Activated CD8-positive, alpha-beta memory T cell treated with anti-CD3 and anti-CD28 coated beads, Interleukin-2, amount 10 ng/mL, durations not matched to agents 7 days and 5 days (primary cell): ENCODE data around the gene ZCWPW1. TPM values are rescaled to one million over a fixed set of nuclear protein-coding genes. Genes with fewer than 3 reads are reported as not detected.

Experiments
- ATAC-seq: fragments of 150-1000 bp; cut with Tn5 transposase; one replicate; pipeline ENCODE4 v1.10.0; 2021; ENCODE audit warnings: moderate library complexity
- CTCF ChIA-PET: fragments of 350-600 bp; sonication (Branson Sonifier 250); formaldehyde crosslinking; loops from one replicate; lab custom pipeline; 2021; ENCODE audit warnings: antibody characterized with exemption; lab: Charles Lee
- DNase-seq: peaks from one replicate; pipeline ENCODE4 v3.0.0-alpha.2; 2020
- H3K27ac Mint-ChIP-seq: one replicate; pipeline ENCODE4 v1.8.0; 2021; ENCODE audit warnings: mild to moderate bottlenecking, mixed read lengths
- H3K27me3 Mint-ChIP-seq: one replicate; pipeline ENCODE4 v1.8.0; 2021; ENCODE audit warnings: mixed read lengths
- H3K36me3 Mint-ChIP-seq: one replicate; pipeline ENCODE4 v1.8.0; 2021; ENCODE audit warnings: mild to moderate bottlenecking, mixed read lengths
- H3K4me1 Mint-ChIP-seq: one replicate; pipeline ENCODE4 v1.8.0; 2021; ENCODE audit warnings: mixed read lengths
- H3K4me3 Mint-ChIP-seq: one replicate; pipeline ENCODE4 v1.8.0; 2021; ENCODE audit warnings: mild to moderate bottlenecking, moderate library complexity, mixed read lengths
- H3K9me3 Mint-ChIP-seq: one replicate; pipeline ENCODE4 v1.8.0; 2022; ENCODE audit warnings: low read depth, mixed read lengths
- total RNA-seq, 2 experiments: library from RNA; stranded (reverse); gene quantifications; one replicate each; pipeline ENCODE4 v1.2.3, GENCODE V29; 2021

ZCWPW1 gene
- total RNA-seq, 2 experiments from 2014 or later, result 2.6 to 3.3 TPM

DNA sequence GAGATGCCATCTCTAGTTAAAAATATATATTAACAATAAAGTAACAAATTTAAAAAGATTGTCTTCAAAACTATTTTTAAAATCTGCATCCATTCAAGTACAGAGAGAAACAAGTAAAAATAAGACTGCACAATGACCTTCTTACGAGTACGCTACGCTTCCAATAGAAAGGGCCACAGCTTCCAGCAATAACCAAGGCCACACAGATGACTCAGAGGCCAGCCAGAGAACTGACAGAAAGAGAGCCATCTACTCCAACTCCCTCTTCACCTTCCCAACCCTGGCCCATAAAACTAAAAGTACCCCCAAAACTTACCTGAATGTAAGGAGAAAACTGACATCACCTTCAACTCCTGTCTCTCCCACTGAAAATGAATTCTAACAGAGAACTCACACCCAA is 28.5 kb downstream of the ZCWPW1 start:
- Mint-ChIP-seq H3K4me1 (peaks cover 21% of the 10 kb centered on the region), H3K9me3 (no peaks in the 10 kb centered on the region), H3K4me3 (no peak overlapping the region), H3K36me3 (no peaks in the 10 kb centered on the region), H3K27me3 (peaks cover 20% of the 10 kb centered on the region), H3K27ac (no peak overlapping the region)
- ATAC-seq (no peak), DNase-seq (no peak)
- CTCF ChIA-PET, result interaction anchor here (1.1 to 4.9 kb wide), 2 partner anchors 7 to 13 kb away, joined by 3 to 24 read pairs; no protein-coding TSS in a partner anchor

DNA sequence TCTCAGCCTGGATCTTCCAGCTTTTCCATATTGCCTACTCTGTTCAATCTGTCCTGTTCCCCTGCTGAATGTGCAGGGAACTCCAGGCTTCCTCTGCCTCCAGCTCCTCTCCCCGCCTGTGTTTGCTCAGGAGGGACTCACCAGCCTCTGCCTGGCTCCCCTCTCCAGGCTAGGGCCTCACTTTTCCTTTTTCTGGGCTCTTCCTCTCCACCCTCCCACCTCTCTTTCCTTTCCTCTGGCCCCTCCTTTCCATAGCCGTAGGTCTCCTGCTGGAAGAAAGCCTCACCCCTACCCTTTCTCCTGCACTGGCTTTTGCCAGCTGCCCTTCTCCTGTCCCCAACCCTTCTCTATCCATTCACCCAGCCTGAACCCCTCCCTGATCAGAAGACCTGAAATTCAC is 30.3 kb downstream of the ZCWPW1 start:
- no peak for ATAC-seq
- DNase-seq, result no peak
- Mint-ChIP-seq H3K27me3 (peaks cover 25% of the 10 kb centered on the region), H3K4me1 (peaks cover 21% of the 10 kb centered on the region), H3K4me3 (no peak overlapping the region), H3K27ac (no peak overlapping the region), H3K9me3 (no peaks in the 10 kb centered on the region), H3K36me3 (no peaks in the 10 kb centered on the region)
- CTCF ChIA-PET, result interaction anchor here (0.7 to 4.9 kb wide), 2 partner anchors 9 to 20 kb away, joined by 3 to 24 read pairs; no protein-coding TSS in a partner anchor

DNA sequence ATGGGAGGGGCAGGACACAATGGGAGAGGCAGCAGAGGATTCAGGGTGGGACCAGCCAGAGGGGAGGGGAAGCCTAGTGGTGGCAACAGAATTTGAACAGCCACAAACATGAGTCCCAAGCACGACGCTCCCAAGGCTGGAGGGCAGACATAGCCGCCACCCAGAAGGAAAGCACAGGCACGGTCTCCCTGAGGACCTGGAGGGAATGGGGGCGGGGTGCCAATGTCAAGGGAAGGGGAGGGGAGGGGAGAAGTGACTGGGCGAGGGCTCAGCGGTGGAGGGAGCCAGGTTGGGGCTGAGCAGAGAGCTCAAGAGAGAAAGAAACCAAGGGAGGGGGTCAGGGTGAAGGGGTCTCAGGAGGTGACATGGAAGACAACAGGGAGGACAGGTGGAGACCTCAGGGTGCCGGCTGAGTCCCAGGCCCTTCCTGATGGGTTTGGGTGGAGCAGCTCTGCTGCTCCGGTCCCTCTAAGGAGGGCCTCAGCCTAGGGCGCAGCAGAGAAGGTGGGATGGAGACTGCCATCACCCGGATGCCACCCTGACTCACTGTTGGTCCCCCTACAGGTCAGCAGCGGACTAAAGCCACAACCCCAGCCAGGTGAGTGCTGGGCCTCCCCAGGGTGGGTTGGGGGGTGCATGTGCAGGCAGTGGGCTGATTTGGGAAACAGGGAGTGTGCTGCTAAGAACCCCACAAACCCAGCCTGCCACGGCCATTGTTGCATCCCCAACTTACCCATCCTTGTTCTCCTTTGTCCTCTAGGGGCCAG is 31.0 kb downstream of the ZCWPW1 start:
- peaks cover 21% of the 10 kb centered on the region for H3K4me1 Mint-ChIP-seq
- no peaks in the 10 kb centered on the region for H3K9me3 Mint-ChIP-seq
- ATAC-seq (no peak), DNase-seq (peak; percentile 40)
- H3K4me3 Mint-ChIP-seq, result no peak overlapping the region
- H3K27me3 Mint-ChIP-seq, result peaks cover 28% of the 10 kb centered on the region
- peak overlapping the region; percentile 95 for H3K27ac Mint-ChIP-seq
- H3K36me3 Mint-ChIP-seq, result no peaks in the 10 kb centered on the region
- CTCF ChIA-PET, result interaction anchor here (0.7 to 4.9 kb wide), 6 partner anchors 9 to 50 kb away, joined by 3 to 24 read pairs (median 4); partner anchors contain the start of gene ZCWPW1

GRCh38 chr7:100396421-100396982 is 32.0 kb downstream of the ZCWPW1 start:
- DNase-seq, result peak; percentile 86
- Mint-ChIP-seq H3K27me3 (peaks cover 34% of the 10 kb centered on the region), H3K9me3 (no peaks in the 10 kb centered on the region), H3K27ac (peak overlapping the region; percentile 95), H3K4me3 (peak overlapping the region; percentile 50), H3K4me1 (peaks cover 21% of the 10 kb centered on the region), H3K36me3 (no peaks in the 10 kb centered on the region)
- peak; percentile 88 for ATAC-seq
- CTCF ChIA-PET, result interaction anchor here (1.1 to 4.9 kb wide), 5 partner anchors 10 to 51 kb away, joined by 3 to 24 read pairs (median 4); partner anchors contain the start of gene ZCWPW1

GRCh38 chr7:100394077-100394476 is 34.4 kb downstream of the ZCWPW1 start:
- H3K27ac Mint-ChIP-seq, result no peak overlapping the region
- CTCF ChIA-PET, result interaction anchor here (1.4 to 1.6 kb wide), 3 partner anchors 12 to 261 kb away, joined by 3 to 11 read pairs (median 4); no protein-coding TSS in a partner anchor
- ATAC-seq, result no peak
- no peaks in the 10 kb centered on the region for H3K9me3 Mint-ChIP-seq
- peaks cover 41% of the 10 kb centered on the region for H3K27me3 Mint-ChIP-seq
- peaks cover 21% of the 10 kb centered on the region for H3K4me1 Mint-ChIP-seq
- no peak overlapping the region for H3K4me3 Mint-ChIP-seq
- DNase-seq, result no peak
- no peaks in the 10 kb centered on the region for H3K36me3 Mint-ChIP-seq

- Mint-ChIP-seq H3K27me3 (peaks cover 40% of the 10 kb centered on the region), H3K4me1 (peaks cover 21% of the 10 kb centered on the region), H3K9me3 (no peaks in the 10 kb centered on the region), H3K27ac (no peak overlapping the region), H3K4me3 (no peak overlapping the region), H3K36me3 (no peaks in the 10 kb centered on the region)
- ATAC-seq (no peak), DNase-seq (no peak)
- CTCF ChIA-PET, result interaction anchor here (1.4 to 1.6 kb wide), 3 partner anchors 11 to 260 kb away, joined by 3 to 11 read pairs (median 4); no protein-coding TSS in a partner anchor
Measured at GRCh38 chr7:100393233-100393905, 35.1 kb downstream of the ZCWPW1 start.

DNA sequence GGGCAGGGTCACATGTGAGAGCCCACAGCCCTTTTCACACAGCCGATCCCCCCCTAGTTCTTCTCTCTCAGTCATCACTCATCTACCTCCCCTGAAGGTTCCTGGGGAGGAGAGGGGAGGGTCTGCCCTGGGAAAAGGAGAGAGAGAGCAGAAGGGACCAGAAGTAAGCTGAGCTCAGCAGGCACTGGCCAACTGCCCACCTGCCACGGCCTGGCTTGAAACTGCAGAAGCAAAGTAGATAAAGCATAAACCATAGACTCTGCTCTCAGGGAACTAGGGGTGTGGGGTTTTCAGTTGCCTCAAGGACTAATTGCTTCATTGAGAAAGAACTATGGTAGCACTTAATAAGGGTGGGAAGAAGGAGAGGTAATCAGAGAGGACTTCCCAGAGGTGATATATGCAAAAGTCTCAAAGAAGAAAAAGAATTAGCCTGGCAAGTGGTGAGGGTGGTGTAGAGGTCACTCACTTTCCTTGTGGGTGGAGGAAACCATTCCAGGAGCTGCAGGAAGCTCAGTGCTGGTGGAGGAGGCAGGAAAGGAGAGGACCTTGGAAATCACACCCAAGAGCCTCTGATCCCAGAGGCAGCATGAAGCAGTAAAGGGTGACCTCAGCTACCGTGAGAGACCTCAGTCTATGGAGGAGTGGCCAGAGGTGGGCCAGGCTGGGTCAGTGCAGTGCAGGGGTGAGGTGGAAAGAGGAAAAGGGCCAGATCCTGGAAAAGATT is 38.1 kb downstream of the ZCWPW1 start:
- no peak for DNase-seq
- no peak for ATAC-seq
- H3K4me1 Mint-ChIP-seq, result peaks cover under 1% of the 10 kb centered on the region
- H3K4me3 Mint-ChIP-seq, result no peak overlapping the region
- CTCF ChIA-PET, result interaction anchor here (0.9 to 3.3 kb wide), 3 partner anchors 13 to 17 kb away, joined by 3 to 9 read pairs (median 4); no protein-coding TSS in a partner anchor
- H3K36me3 Mint-ChIP-seq, result no peaks in the 10 kb centered on the region
- peak overlapping the region; percentile 2 for H3K27ac Mint-ChIP-seq
- peaks cover 41% of the 10 kb centered on the region for H3K27me3 Mint-ChIP-seq
- no peaks in the 10 kb centered on the region for H3K9me3 Mint-ChIP-seq

DNA sequence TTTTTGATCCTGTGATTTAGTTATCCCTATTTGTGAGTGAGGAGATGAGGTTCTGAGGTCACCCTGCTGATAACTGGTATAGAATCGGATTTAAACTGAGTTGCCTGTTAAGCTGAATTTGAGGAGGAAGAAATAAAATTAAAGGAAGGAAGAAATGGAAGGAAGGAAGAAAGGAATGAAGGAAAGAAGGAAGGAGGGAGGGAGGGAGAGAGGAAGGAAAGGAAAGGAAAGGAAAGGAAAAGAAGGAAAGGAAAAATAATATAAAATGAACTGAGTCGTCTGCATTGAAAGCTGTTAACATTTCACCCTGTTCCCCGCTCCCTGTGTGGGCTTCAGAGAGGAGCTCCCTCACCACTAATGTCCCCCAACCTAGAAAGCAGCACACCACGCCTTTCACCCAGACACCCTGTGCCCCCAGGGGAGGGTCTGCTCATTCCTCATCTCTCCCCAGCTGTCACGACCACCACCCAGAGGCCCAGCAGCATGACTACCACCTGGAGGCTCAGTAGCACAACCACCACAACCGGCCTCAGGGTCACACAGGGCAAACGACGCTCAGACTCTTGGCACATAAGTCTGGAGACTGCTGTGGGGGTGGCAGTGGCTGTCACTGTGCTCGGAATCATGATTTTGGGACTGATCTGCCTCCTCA is 38.9 kb downstream of the ZCWPW1 start:
- no peak for DNase-seq
- Mint-ChIP-seq H3K4me1 (peaks cover 5% of the 10 kb centered on the region), H3K27me3 (peaks cover 42% of the 10 kb centered on the region), H3K36me3 (no peaks in the 10 kb centered on the region), H3K9me3 (no peaks in the 10 kb centered on the region), H3K27ac (no peak overlapping the region), H3K4me3 (no peak overlapping the region)
- CTCF ChIA-PET, result interaction anchor here (0.9 to 3.3 kb wide), 2 partner anchors 13 to 18 kb away, joined by 4 to 9 read pairs; no protein-coding TSS in a partner anchor
- no peak for ATAC-seq

DNA sequence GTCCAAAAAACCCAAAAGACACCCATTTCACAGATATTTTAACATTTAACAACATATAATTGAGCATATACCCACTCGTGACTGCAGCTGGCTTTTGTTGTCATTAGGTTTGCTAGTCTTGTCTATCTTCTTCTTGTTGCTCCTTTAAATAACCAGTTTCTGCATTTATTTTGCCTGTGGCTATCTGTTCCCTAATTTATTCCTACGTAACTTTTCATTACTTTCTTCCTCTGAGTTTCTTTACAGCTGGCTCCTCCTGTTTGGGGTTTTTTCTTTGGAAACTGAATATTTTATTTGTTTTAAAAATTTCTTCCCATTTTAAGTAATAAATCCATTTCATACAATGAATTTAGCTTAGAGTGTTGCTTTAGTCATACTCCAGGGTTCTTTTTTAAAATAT is 40.8 kb downstream of the ZCWPW1 start:
- CTCF ChIA-PET, result interaction anchor here (0.5 to 3.3 kb wide), 4 partner anchors 13 to 45 kb away, joined by 3 to 9 read pairs (median 3); no protein-coding TSS in a partner anchor
- H3K27ac Mint-ChIP-seq, result no peak overlapping the region
- H3K9me3 Mint-ChIP-seq, result no peaks in the 10 kb centered on the region
- ATAC-seq, result no peak
- DNase-seq, result no peak
- H3K36me3 Mint-ChIP-seq, result no peaks in the 10 kb centered on the region
- H3K4me3 Mint-ChIP-seq, result no peak overlapping the region
- peaks cover 44% of the 10 kb centered on the region for H3K27me3 Mint-ChIP-seq
- peaks cover 5% of the 10 kb centered on the region for H3K4me1 Mint-ChIP-seq

DNA sequence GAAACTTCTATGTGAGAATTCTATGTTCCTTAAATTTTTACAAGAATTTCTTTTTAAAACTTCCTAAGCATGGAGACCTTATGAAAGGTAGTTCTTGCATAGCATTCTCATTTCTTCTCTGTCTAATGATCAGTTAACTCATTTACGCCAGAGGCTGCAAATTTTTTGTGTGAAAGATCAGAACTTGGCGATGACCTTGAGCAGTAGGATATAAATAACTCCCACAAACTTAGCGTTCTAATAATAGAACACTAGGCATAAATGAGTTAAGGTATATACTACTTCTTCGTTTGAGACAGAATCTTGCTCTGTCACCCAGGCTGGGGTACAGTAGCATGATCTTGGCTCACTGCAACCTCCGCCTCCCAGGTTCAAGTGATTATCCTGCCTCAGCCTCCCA is 41.6 kb downstream of the ZCWPW1 start:
- ATAC-seq (no peak), DNase-seq (no peak)
- no peaks in the 10 kb centered on the region for H3K9me3 Mint-ChIP-seq
- H3K4me1 Mint-ChIP-seq, result peaks cover 11% of the 10 kb centered on the region
- CTCF ChIA-PET, result interaction anchor here (1.2 to 3.3 kb wide), 2 partner anchors 16 to 20 kb away, joined by 3 to 9 read pairs; no protein-coding TSS in a partner anchor
- H3K4me3 Mint-ChIP-seq, result no peak overlapping the region
- H3K27me3 Mint-ChIP-seq, result peaks cover 38% of the 10 kb centered on the region
- H3K36me3 Mint-ChIP-seq, result no peaks in the 10 kb centered on the region
- no peak overlapping the region for H3K27ac Mint-ChIP-seq

DNA sequence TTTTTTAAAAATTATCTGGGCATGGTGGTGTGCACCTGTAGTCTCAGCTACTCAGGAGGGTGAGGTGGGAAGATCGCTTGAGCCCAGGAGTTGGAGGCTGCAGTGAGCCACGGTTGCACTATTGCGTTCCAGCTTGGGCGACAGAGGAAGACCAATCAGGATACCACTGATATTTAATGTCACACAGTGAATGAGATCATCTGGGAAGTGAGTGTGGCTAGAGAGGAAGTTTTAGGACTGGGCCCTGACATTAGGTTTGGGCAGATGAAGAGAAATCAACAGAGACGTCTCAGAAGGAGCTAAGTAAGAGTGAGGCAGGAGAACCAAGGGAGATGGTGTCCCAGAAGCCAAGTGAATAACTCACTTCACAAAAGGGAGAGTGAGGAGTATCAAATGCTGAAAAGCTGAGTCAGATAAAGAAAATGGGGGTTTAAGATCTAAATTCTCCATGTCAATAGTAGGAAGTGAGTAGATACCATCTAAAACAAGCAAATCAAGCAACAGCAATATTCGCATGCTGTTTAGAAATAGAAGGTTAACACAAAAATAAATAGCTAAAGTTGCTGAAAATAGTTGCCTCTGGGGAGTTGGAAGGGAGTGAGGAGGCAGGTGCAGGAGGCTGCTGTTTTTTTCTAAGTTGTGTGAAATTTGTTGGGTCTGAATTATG is 43.7 kb downstream of the ZCWPW1 start:
- H3K36me3 Mint-ChIP-seq, result no peaks in the 10 kb centered on the region

More for the DNA sequence above, 43.7 kb downstream of the ZCWPW1 start:
- Mint-ChIP-seq H3K27ac (no peak overlapping the region), H3K9me3 (no peaks in the 10 kb centered on the region), H3K4me3 (no peak overlapping the region), H3K4me1 (peaks cover 11% of the 10 kb centered on the region), H3K27me3 (peaks cover 26% of the 10 kb centered on the region)
- ATAC-seq, result no peak
- DNase-seq, result no peak
- CTCF ChIA-PET, result interaction anchor here (3.9 kb wide), 1 partner anchor 22 kb away, joined by 24 read pairs; no protein-coding TSS in a partner anchor
